ENCODE measurements around the gene HDAC4. TPM values are rescaled to one million over a fixed set of nuclear protein-coding genes. Genes with fewer than 3 reads are reported as not detected.

The HDAC4 gene
- total and polyA plus RNA-seq, 9 of the 15 experiments (the other 6 are each of a cell fraction or from before 2014, with no cell fraction given), result 0.11 to 20.2 (median 4.0) TPM

- no peak for TF ChIP-seq NR0B1 (IDR thresholded peaks at IDR 0.05; ENCODE audit: partially characterized antibody)
- no peak for TF ChIP-seq MAZ (CRISPR knock-in tag; conservative IDR thresholded peaks at IDR 0.05 in 1 of 2, IDR thresholded peaks at IDR 0.05 in 1 of 2)
- TF ChIP-seq ZNF232 (CRISPR knock-in tag; IDR thresholded peaks at IDR 0.05), result no peak
- TF ChIP-seq HEY1 (CRISPR knock-in tag; IDR thresholded peaks at IDR 0.05; ENCODE audit: borderline replicate concordance), result no peak
- no peak for TF ChIP-seq KAT8 (IDR thresholded peaks at IDR 0.05; ENCODE audit: low read depth)
These were observed 91.2 kb downstream of the HDAC4 start (continued) for GRCh38 chr2:239309398-239310245.

GRCh38 chr2:239308661-239309397 lies 92.0 kb downstream of the HDAC4 start:
- Histone ChIP-seq H2AFZ (ENCODE audit: low read depth, low read length) (no peak overlapping the region), H3K4me3 (no peak overlapping the region), H3K4me1 (replicated peaks in 1 of 2; ENCODE audit: control insufficient read depth in 2 of 2, insufficient read depth in 2 of 2, low read length in 2 of 2) (peaks cover 2 to 57% of the 10 kb centered on the region in 2 experiments; a peak in 4 of 5 replicates), H3K79me2 (ENCODE audit: control insufficient read depth, insufficient read depth, low read length) (peaks cover 25% of the 10 kb centered on the region; the same call in 2 of the 3 replicates), H4K20me1 (replicated peaks; ENCODE audit: control insufficient read depth, insufficient read depth, low read length) (no peaks in the 10 kb centered on the region; the same call in 1 of the 2 replicates), H3K4me2 (ENCODE audit: insufficient read depth, low read length) (no peak overlapping the region), H3K9me3 (replicated peaks; ENCODE audit: control insufficient read depth, insufficient read depth, low read depth, low read length) (no peaks in the 10 kb centered on the region), H3K27me3 (ENCODE audit: control insufficient read depth in 2 of 2, insufficient read depth in 2 of 2, low read length in 2 of 2) (no peaks in the 10 kb centered on the region), H3K27ac (ENCODE audit: extremely low read depth, low read depth, low read length) (no peak overlapping the region), H3K36me3 (ENCODE audit: control insufficient read depth, insufficient read depth, low read length) (no peaks in the 10 kb centered on the region), H3K9me1 (ENCODE audit: control insufficient read depth, insufficient read depth, low read length) (no peaks in the 10 kb centered on the region), H3K9ac (ENCODE audit: insufficient read depth in 1 of 2, low read depth in 2 of 2, low read length in 2 of 2) (peak overlapping the region in 1 of 2 experiments; percentile 71; a peak in 2 of 4 replicates)
- in situ Hi-C loops (cut with MboI), result no loop called here
- no TSS peak for BruUV-seq (replicated peaks)
- no peak for FAIRE-seq
- DNase-seq (ENCODE audit: extremely low read depth in 1 of 4, low spot score in 3 of 4), result no peak
- ATAC-seq, result no peak
- ChIA-PET POLR2A (interaction anchor here (0.8 kb wide), 1 partner anchor 9 kb away, joined by 4 read pairs; no protein-coding TSS in a partner anchor), CTCF (ENCODE audit: low intra/inter-chr PET ratio) (no interaction called here)
- WGBS (ENCODE audit: insufficient coverage, low coverage, missing lambda C conversion rate), result 82% methylated on average over 31 of the region's 33 CpGs
- intact Hi-C loops (cut with micrococcal nuclease), result no loop called here
- no peak for TF ChIP-seq RBM39 (optimal IDR thresholded peaks at IDR 0.05; ENCODE audit: low read depth, low read length)
- TF ChIP-seq BRD9 (IDR thresholded peaks at IDR 0.05; ENCODE audit: low read depth, partially characterized antibody), result no peak
- TF ChIP-seq ARID3B (CRISPR knock-in tag; IDR thresholded peaks at IDR 0.05; ENCODE audit: borderline replicate concordance), result no peak
- TF ChIP-seq MTA2 (IDR thresholded peaks at IDR 0.05; ENCODE audit: low read depth), result no peak
- no peak for TF ChIP-seq POLR2AphosphoS2 (IDR thresholded peaks at IDR 0.05; ENCODE audit: low read length)
- TF ChIP-seq ZBTB5 (IDR thresholded peaks at IDR 0.05), result no peak
- TF ChIP-seq ZNF277 (CRISPR knock-in tag; IDR thresholded peaks at IDR 0.05; ENCODE audit: borderline replicate concordance), result no peak
